Measurements from ENCODE around the gene HDDC2.

DNA sequence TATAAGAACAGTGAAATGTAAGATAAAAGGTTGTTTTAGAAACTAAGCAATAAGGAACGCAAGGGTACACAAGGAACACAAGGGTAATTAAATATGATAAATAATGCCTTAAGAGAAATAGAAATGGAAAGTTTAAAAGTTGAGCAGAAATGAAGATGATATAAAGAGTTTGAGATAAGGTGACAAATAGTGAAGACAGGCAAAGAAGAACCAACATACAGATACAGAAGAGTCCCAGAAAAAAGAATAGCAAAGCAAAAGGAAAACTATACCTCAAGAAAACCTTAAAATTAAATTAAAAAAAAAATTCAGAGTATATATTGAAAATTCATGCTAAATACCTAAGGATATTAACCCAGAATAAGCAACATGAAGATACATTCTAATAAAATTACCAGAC is 16.4 kb downstream of the HDDC2 start:
- TF ChIP-seq POLR2A (IDR thresholded peaks at IDR 0.05): no peak
- TF ChIP-seq, protein P1, sequence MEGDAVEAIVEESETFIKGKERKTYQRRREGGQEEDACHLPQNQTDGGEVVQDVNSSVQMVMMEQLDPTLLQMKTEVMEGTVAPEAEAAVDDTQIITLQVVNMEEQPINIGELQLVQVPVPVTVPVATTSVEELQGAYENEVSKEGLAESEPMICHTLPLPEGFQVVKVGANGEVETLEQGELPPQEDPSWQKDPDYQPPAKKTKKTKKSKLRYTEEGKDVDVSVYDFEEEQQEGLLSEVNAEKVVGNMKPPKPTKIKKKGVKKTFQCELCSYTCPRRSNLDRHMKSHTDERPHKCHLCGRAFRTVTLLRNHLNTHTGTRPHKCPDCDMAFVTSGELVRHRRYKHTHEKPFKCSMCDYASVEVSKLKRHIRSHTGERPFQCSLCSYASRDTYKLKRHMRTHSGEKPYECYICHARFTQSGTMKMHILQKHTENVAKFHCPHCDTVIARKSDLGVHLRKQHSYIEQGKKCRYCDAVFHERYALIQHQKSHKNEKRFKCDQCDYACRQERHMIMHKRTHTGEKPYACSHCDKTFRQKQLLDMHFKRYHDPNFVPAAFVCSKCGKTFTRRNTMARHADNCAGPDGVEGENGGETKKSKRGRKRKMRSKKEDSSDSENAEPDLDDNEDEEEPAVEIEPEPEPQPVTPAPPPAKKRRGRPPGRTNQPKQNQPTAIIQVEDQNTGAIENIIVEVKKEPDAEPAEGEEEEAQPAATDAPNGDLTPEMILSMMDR (IDR thresholded peaks at IDR 0.05): no peak
